ENCODE measurements around the gene IFT52.
"Not testable (repeated sequence)": the region's sequence is repeated elsewhere in the genome, so short reads cannot be mapped to it uniquely, and the experiment has no call there.

The IFT52 gene

GRCh38 chr20:43655176-43655575, 64.4 kb downstream of the IFT52 start:
- DNase-seq, result not testable (repeated sequence)

DNA sequence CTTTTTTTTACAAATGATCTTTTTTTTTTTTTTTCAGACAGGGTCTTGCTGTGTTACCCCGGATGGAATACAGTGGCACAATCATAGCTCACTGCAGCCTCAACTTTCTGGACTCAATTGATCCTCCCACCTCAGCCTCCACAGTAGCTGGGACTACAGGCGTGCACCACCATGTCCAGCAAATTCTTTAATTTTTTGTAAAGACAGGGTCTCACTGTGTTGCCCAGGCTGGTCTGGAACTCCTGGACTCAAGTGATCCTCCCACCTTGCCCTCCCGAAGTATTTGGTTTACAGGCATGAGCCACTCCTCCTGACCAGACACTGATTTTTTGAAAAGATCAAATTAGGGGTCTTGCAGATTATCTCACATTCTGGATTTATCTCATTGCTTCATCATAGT, 65.2 kb downstream of the IFT52 start:
- DNase-seq, result no peak

- peak; percentile 56 for DNase-seq
These were observed 67.5 kb downstream of the IFT52 start for GRCh38 chr20:43658069-43658722.

DNA sequence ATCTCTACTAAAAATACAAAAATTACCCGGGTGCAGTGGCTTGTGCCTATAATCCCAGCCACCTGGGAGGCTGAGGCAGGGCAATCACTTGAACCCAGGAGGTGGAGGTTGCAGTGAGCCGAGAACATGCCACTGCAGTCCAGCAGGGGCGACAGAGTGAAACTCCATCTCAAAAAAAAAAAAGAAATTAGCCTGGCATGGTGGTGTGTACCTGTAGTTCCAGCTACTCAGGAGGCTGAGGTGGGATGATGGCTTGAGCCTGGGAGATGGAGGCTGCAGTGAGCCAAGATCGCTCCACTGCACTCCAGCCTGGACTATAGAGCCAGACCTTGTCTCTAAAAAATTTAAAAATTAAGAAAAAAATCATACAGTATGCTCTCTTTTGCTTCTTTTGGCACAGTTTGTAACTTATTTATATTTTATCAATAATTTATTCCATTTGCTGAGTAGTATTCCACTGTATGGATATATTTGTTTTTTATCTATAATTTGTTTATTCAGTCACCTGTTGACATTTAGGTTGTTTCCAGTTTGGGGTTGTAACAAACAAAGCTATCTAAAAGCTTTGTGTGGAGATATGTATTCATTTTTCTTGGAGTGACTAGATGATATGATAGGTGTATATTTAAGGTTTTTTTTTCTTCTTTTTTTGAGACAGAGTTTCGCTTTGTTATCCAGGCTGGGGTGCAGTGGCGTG, 68.1 kb downstream of the IFT52 start:
- no peak for DNase-seq

DNA sequence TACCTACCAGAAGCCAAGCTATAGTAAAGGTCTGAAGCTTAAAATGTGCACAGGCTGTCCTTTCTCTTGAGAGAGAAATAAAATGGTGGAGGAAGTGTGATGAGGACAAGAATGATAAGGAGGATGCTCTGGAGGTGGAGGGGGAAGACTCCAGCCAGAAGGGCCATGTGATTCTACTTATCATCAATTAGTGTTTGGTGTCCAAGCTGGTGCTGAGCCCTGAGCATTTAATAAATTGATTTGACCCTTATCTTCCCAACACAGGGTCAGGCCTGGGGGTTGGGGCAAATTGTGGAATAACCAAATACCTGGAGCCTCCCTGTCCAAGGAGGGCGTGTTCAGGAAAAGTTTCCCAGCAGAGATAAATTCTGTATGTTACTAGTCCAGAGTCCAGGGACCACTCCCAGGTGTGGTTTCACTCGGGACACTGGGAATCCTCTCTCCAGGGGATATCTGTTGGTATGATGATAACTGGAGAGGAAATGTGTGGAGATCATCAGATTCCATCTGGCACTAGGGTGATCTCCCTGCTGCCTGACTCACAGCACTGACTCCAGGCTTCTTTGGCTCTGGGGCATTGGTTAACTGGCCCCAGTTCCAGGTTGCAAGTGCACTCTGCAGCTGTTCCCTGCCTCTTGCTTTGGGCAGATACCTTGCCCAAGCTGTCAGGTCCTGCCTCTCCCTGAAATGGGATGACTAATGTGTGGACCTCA, 72.4 kb downstream of the IFT52 start:
- DNase-seq, result no peak

GRCh38 chr20:43665466-43666176, 74.9 kb downstream of the IFT52 start:
- no peak for DNase-seq

- DNase-seq, result peak; percentile 69
These were observed 75.9 kb downstream of the IFT52 start, which contains the start of gene MYBL2 for GRCh38 chr20:43666376-43667328. TSS of gene MYBL2 (plus strand) at chr20:43667114. CDS start at chr20:43667284, 170 bp downstream.

DNA sequence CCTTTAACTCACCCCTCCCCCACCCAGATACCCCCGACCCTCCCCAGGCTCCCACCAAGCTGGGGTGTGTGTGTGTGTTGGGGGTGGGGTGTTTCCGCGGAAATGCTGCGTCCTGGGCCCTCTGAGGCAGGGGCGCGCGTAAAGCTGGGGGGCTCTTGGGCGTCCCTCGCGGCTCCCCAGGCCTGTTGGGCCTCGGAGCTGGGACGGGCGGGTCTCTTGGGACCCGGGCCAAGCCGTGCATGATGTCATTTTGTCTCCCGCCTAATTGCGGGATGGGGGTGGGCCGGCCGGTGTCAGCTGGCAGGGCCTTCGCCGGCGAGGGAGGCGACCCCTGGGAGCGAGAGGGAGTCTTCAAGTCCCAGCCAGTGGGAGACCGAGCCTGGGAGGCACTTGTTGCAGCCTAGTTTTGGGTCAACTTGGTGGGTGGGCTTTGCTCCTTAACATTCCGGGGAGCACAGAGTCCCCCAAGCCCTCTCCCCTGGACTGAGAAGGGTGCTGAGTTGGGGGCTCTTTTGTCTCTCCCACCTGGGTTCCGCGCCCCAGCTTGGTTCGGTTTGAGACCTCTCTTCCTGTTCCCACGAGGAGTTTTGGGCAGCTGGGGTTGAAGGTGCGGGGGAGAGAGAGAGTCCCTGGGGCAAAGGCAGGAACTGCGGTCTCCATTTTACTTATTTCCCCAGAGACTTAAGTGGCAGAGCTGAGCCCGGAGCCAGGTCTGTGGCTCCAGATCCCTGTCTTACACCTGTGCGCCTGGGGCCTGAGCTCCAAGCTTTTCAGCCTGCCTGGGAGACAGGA, 76.8 kb downstream of the IFT52 start:
- DNase-seq, result no peak

- no peak for DNase-seq
These were observed 78.6 kb downstream of the IFT52 start for GRCh38 chr20:43669332-43669731.

DNA sequence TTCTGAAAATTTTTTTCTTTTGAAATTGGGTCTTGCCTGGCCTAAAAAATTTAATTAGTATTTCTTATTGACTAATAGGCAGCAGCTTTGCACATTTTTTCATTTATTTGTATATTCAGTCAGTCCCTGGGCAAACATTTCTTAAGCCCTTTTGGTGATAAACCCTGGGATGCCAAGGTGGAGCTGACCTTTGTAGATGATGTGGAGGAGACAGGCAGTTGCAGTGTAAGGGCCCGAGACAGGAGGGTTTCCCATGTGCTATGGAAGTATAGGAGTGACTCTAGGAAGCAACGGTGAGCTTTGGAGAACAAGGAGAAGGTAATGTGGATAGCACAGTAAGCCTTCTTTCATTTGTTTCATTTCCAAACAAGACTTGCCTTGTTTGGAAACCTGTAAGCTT, 79.7 kb downstream of the IFT52 start:
- no peak for DNase-seq

GRCh38 chr20:43676368-43676767, 85.6 kb downstream of the IFT52 start:
- no peak for DNase-seq

DNA sequence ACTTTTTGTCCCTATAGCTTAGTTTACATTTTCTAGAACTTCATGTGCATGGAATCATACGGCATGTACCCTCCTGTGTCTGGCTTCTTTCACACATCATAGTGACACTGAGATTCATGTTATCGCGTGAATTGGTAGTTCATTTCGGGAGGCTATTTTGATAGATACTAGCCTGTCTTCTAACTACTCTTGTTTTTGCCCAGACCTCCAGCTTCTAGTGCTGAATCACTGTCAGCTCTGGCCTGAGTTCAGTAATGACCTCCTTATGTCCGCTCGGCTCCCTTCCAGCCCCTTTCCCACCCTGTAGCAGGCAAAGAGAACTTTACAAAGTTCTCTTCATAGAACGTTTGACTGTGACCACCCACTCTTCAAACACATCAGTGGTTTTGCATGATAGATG, 90.2 kb downstream of the IFT52 start:
- DNase-seq, result no peak

GRCh38 chr20:43681468-43681942, 90.8 kb downstream of the IFT52 start:
- no peak for DNase-seq

GRCh38 chr20:43681991-43682410, 91.3 kb downstream of the IFT52 start:
- DNase-seq, result no peak

DNA sequence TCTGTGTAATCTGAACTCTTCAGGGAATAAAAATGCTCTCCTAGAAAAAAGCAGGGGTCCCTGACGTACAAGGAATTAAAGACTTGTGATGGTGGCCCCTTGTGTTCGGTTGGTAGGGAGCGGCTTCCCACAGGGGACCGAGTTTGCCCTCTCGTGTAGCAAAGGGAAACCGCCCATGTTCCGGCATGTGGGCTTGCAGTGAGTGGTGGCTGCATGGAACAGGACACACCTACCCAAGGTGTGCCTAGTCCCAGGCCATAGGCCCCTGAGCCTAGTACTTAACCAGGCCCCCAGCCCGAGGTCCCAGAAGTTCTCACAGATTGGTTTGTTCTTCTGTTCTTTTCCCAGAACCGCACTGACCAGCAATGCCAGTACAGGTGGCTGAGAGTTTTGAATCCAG, 91.7 kb downstream of the IFT52 start:
- no peak for DNase-seq

GRCh38 chr20:43686820-43687219, 96.1 kb downstream of the IFT52 start:
- DNase-seq, result no peak

GRCh38 chr20:43689165-43689564, 98.4 kb downstream of the IFT52 start:
- no peak for DNase-seq

DNA sequence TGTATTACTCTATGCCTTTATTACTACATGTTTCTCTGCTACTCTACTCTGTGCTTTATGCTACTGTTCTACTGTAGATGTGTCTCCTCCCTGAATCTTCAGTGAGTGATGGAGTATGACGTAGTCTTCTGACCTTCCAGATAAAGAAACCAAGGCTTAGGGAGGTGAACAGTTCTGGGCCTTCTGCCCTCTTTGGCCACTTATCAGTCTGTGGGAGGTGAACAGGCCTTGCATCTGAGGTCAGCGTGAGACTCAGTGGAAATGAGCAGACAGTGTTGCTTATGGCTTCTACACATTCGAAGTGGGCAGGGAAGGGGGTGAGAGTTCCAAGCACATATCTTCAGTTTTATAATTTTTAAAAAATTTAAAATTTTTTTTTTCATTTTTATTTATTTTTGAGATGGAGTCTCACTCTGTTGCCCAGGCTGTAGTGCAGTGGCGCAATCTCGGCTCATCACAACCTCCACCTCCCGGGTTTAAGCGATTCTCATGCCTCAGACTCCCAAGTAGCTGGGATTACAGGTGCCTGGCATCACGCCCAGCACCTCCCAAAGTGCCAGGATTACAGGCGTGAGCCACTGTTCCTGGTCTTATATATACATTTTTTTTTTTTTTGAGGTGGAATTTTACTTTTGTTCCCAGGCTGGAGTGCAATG, 100.3 kb downstream of the IFT52 start:
- no peak for DNase-seq

GRCh38 chr20:43691928-43692524, 101.3 kb downstream of the IFT52 start:
- DNase-seq, result peak; percentile 62

GRCh38 chr20:43694763-43695162, 104.0 kb downstream of the IFT52 start:
- no peak for DNase-seq
